Upper lobe of right lung (tissue), 1 donor: ENCODE results near the gene CD81. TPM values are rescaled to one million over a fixed set of nuclear protein-coding genes. Genes with fewer than 3 reads are reported as not detected.

Source experiments
- ATAC-seq: fragments of 200-7000 bp; cut with Tn5 transposase; one replicate; pipeline ENCODE4 v1.9.1; 2020; ENCODE audit warnings: mild to moderate bottlenecking, moderate library complexity
- DNase-seq: peaks from one replicate; pipeline ENCODE4 v3.0.0-alpha.2; 2020
- H3K27ac ChIP-seq: fragments of 200-600 bp; one replicate; pipeline ENCODE4 v1.8.0; 2022
- H3K27me3 ChIP-seq: fragments of 200-600 bp; one replicate; pipeline ENCODE4 v1.8.0; 2022; ENCODE audit warnings: mild to moderate bottlenecking
- H3K36me3 ChIP-seq: fragments of 200-600 bp; one replicate; pipeline ENCODE4 v1.8.0; 2022
- H3K4me1 ChIP-seq: fragments of 200-600 bp; one replicate; pipeline ENCODE4 v1.8.0; 2022
- H3K4me3 ChIP-seq: fragments of 200-600 bp; one replicate; pipeline ENCODE4 v1.8.0; 2022; ENCODE audit warnings: mild to moderate bottlenecking
- H3K9me3 ChIP-seq: fragments of 200-600 bp; one replicate; pipeline ENCODE4 v1.8.0; 2022
- intact Hi-C: fragments of 100-400 bp; cut with DNase I; formaldehyde crosslinking; loops from one replicate; pipeline ENCODE4 v1.11.0; 2022
- total RNA-seq: library from RNA; stranded (reverse); fragmentation: NEBNext Ultra II Directional; extraction: Animal tissue kit (Norgen Biotek cat#: 25700); gene quantifications from one replicate; pipeline ENCODE4 v1.2.1, GENCODE V29; 2021
- TF ChIP-seq, protein P1 (sequence below): fragments of 200-600 bp; IDR thresholded peaks from one replicate; pipeline ENCODE4 v1.8.0; 2022; ENCODE audit warnings: antibody characterized with exemption
- donor health status: DM: no; HTN: yes; CAD: no; lungs with severe emphysema.

The CD81 gene
- total RNA-seq, 1 donor from 2014 or later: 801 TPM

DNA sequence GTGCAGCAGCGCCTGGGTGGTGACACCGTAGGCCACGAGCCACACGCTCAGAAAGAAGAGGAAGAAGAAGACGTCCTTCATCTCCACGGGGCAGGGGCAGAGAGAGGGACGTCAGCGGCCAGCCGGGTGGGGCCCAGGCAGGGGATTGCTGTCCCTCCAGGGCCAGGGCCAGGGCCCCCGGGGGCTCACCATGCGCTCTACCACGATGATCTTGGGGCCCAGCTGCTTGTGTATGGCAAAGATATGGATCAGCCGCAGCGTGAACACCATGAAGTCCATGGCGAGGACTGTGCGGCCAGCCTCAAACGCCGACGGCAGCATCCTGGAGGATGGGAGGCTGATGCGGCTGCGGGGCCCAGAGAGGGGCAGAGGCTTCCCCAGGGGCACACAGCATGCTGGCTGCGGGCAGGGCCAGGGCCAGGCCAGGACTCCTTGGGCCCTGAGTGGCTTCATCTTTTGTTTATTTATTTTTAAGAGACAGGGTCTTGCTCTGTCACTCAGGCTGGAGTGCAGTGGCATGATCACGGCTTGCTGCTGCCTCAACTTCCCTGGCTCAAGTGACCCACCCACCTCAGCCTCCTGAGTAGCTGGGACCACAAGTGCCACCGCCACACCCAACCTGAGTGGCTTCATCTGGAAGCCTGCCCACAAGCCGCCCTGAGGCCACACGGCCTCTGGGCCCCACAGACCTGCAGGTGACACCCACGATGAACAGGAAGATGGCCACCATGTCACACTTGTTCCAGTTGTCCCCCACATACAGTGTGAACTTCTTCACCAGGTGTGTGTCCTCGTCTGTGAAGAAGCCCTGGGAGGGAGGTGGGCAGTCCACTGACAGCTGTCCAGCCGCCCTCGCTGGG lies 34.6 kb downstream of the CD81 start:
- intact Hi-C loops: no loop called here
- Histone ChIP-seq H3K4me3 (no peak overlapping the region), H3K27me3 (peaks cover 5% of the 10 kb centered on the region), H3K9me3 (no peaks in the 10 kb centered on the region), H3K27ac (no peak overlapping the region), H3K36me3 (no peaks in the 10 kb centered on the region), H3K4me1 (no peaks in the 10 kb centered on the region)
- TF ChIP-seq, protein P1, sequence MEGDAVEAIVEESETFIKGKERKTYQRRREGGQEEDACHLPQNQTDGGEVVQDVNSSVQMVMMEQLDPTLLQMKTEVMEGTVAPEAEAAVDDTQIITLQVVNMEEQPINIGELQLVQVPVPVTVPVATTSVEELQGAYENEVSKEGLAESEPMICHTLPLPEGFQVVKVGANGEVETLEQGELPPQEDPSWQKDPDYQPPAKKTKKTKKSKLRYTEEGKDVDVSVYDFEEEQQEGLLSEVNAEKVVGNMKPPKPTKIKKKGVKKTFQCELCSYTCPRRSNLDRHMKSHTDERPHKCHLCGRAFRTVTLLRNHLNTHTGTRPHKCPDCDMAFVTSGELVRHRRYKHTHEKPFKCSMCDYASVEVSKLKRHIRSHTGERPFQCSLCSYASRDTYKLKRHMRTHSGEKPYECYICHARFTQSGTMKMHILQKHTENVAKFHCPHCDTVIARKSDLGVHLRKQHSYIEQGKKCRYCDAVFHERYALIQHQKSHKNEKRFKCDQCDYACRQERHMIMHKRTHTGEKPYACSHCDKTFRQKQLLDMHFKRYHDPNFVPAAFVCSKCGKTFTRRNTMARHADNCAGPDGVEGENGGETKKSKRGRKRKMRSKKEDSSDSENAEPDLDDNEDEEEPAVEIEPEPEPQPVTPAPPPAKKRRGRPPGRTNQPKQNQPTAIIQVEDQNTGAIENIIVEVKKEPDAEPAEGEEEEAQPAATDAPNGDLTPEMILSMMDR: no peak
- DNase-seq (no peak), ATAC-seq (no peak)

DNA sequence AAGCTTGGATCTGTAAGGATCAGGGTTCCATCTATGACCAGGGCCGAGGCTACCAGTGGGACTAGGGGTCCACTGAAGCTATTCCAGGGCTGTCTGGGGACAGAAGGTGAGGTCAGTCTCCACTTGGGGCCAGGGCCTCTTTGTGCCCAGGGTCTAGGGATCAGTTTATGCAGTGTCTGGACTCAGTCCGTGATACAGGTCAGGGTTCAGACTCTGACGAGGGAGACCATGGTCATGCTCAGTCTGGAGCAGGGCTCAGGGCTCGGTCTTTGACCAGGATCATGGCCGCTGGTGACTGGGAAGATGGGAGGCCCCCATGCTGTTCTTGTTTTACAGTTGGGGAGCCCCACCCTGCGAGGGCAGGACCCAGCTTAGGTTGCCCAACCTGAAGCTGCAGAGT lies 35.2 kb downstream of the CD81 start:
- Histone ChIP-seq H3K27me3 (peaks cover 5% of the 10 kb centered on the region), H3K36me3 (no peaks in the 10 kb centered on the region), H3K27ac (no peak overlapping the region), H3K9me3 (no peaks in the 10 kb centered on the region), H3K4me1 (no peaks in the 10 kb centered on the region), H3K4me3 (no peak overlapping the region)
- intact Hi-C loops: no loop called here
- DNase-seq (no peak), ATAC-seq (no peak)
- TF ChIP-seq, protein P1: no peak

DNA sequence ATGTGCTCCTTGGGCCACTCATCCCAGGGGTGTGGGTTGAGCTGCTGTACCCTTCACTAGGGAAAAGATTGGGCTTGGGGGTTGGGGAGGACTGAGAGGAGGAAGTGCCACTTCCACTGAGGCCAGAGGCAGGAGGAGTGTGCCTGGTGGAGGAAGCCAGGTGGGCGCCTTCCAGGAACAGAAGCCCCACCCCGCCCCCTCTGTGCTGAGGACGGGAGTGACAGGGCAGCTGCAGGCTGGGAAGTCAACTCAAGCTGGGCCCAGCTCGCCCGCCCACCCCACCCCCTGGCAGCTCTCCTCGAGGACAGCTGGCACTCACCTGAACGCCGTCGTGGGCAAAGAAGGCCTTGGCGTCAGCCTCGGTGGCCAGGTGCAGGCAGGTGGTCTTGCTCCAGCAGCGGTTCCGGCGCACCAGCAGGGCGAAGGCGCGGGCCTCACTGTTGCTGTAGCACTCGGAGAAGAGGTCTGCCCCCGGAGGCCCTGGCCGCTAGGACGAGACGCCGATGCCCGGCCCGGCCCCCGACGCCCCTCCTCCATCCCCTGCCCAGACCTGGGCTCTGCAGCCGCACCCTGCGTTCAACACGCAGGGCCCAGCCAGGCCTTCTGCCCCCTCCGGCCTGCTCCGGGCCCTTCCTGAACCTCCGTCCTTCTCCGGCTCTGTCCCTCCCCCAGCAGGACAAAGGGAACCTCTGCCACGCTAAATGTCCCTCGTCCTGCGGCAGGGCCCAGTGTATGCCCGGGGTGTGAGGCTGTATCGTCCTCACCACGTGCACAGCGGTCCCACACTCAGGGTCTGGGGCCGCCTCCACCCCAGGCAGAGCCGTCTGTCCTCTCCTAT lies 36.9 kb downstream of the CD81 start:
- no peaks in the 10 kb centered on the region for H3K36me3 ChIP-seq
- H3K27me3 ChIP-seq: peaks cover 5% of the 10 kb centered on the region
- TF ChIP-seq, protein P1: no peak
- no peaks in the 10 kb centered on the region for H3K4me1 ChIP-seq
- ATAC-seq: no peak
- no peak for DNase-seq
- intact Hi-C loops: no loop called here
- H3K27ac ChIP-seq: no peak overlapping the region
- H3K4me3 ChIP-seq: no peak overlapping the region
- no peaks in the 10 kb centered on the region for H3K9me3 ChIP-seq

DNA sequence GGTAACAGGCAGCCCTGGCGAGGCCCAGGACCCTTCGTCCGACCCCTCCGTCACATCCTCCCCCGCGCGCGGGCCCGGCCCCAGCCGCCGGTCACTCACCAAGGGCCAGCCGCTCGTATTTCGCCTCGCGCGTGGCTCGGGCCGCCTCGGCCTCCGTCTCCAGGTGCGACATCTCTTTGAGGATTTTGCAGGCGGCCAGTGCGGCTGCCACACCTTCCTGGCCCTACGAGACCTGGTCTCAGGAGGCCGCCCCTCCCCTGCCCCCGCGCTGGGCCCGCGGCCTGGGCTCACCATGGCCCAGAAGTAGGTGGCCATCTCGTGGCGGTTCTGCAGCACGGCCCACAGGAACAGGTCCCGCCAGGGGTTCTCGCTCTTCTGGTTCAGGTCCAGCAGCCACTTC lies 37.5 kb downstream of the CD81 start:
- Histone ChIP-seq H3K27ac (no peak overlapping the region), H3K4me3 (no peak overlapping the region), H3K36me3 (no peaks in the 10 kb centered on the region), H3K9me3 (no peaks in the 10 kb centered on the region), H3K27me3 (peaks cover 5% of the 10 kb centered on the region), H3K4me1 (no peaks in the 10 kb centered on the region)
- ATAC-seq (no peak), DNase-seq (no peak)
- TF ChIP-seq, protein P1: no peak
- intact Hi-C loops: no loop called here

DNA sequence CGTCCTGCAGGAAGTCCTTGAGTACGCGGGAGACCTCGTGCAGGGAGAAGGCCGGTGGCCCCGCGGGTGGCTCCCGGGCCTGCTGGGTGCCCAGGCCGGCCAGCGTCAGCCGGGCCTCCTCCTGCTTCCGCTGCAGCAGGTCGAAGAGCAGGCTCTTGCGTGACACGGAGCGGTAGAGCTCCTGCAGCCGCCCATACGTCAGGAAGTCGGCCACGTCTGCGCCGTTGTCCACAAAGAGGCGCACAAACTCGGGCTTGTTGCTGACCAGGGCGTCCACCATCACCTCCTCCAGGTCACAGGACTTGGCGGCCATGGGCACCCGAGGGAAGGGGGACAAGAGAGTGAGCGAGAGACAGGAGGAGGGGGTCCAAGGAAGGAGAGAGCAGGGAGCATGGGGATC lies 38.1 kb downstream of the CD81 start:
- intact Hi-C loops: no loop called here
- no peak for ATAC-seq
- no peak for DNase-seq

More for the DNA sequence above, 38.1 kb downstream of the CD81 start:
- H3K9me3 ChIP-seq: no peaks in the 10 kb centered on the region
- H3K36me3 ChIP-seq: no peaks in the 10 kb centered on the region
- H3K27me3 ChIP-seq: peaks cover 4% of the 10 kb centered on the region
- peaks cover under 1% of the 10 kb centered on the region for H3K4me1 ChIP-seq
- H3K4me3 ChIP-seq: no peak overlapping the region
- no peak overlapping the region for H3K27ac ChIP-seq
- TF ChIP-seq, protein P1: no peak
